NCI-H2107 treated with DMSO at 0.1 percent for 48 hours (cell line): ENCODE results near the gene YKT6.
"Not testable (repeated sequence)": the region's sequence is repeated elsewhere in the genome, so short reads cannot be mapped to it uniquely, and the experiment has no call there.

Source experiments
- DNase-seq: peaks from one replicate; lab custom pipeline; 2025; ENCODE audit not compliant: unreplicated experiment; lab: John Stamatoyannopoulos, UW

The YKT6 gene

DNA sequence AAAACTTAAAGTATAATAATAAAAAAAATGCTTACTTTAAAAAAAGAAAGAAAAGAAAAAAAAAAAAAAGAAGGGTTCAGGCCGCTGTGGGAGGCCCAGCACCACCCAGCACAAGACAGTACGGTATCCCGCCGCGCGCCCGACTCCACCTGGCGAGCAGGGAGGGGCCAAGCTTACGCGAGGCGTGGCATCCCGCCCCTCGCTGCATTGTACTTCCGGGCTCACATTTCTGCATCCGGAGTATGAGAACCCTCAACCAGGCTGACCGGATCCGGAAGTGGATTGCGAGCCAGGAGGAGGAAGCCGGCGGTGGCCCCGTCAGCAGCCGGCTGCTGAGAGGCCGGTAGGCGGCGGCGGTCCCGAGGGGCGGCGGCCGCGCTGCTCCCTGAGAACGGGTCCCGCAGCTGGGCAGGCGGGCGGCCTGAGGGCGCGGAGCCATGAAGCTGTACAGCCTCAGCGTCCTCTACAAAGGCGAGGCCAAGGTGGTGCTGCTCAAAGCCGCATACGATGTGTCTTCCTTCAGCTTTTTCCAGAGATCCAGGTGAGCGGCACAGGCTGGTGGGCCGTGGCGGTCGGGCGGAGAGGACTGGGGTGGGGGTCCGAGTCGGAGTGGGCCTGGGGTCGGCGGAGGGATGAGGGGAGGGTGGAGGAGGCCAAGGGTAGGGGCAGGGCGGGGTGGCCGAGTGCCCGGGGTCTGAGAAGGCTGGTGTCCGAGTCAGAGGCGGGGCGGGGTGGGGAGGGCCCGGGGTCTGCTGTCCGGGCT lies at the start of gene YKT6:
TSS of gene YKT6 (plus strand) at position 280 of the 763 bp plus-strand sequence. CDS start at position 438, 158 bp downstream.
- DNase-seq, result peak; percentile 95

DNA sequence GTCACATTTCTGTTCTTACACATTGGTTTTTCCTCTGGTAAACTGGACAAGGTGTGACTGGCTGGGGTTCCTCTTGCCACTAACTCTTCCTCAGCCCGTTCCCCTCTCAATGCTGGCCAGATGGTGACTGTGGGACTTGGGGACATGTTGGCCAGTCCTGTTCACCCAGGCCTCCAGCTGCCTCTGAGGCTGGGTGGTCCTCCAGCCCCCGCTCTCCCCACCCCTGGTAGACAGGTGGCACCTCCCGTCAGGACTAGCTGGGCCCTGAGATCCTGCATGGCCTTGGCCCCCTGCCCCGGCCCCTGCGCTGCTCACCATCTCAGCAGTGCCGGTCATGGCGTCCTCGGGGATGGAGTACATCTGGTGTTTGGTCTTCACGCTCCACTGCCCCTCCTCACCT lies 48.8 kb upstream of the YKT6 start:
- no peak for DNase-seq

DNA sequence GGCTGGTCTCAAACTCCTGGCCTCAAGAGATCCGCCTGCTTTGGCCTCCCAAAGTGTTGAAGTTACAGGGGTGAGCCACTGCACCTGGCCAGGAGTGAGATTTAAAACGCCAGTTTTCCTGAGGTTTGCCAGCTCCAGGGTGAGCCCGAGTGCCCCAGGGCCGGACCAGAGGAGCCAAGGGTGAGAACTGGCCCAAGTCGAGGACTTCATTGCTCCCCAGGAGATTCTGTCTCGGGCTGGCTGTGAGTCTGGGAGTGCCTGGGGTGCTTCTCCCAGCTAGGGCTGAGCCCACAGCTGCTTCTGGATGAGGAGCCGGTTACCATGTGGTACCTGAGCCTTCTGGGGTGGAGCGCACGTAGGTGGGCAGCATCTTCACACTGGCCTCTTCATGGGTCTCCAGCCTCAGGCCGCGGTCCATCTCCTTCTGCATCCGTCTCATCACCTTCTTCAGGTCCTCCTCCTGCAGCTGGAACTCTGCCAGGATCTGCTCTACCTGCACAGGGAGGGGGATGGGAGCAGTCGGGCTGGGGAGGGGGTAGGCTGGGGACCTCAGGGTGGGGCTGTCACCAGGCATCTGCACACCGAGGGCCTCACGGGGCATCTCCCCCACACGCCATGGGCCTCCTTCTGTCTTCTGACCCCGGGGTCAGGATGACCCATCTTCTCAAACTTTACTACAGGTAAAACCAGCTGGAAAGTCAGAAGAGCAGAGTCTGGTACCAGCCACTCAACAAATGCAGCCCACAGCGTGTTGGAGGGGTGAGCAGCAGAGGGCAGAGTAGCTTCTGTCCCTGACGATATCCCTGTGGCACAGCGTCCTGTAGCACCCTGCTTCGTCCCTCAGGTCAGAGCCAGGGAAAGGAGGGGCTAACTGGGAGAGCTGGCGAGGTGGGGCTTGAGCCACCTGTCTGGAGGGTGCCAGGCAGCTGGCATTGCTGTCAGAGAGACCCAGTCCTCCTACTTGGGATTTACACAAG lies 47.5 kb upstream of the YKT6 start:
- no peak for DNase-seq

DNA sequence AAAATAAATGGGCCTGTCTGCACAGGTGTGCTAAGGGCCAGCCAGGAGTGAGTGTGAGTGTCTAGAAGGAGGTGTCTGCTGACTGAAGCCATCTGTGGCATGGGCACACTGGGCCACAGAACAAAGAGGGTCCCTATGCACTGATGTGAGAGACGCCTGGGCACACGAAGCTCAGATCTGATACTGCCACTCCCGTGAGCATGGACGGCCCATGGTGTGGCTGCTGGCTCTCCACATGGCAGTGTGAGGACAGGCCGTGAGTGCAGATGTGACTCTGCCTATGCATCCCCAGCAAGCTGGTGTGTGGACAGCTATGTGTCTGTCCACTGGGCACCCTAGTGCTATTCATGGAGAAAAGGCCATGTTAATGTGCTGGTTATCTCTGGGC lies 46.8 kb upstream of the YKT6 start:
- no peak for DNase-seq

DNA sequence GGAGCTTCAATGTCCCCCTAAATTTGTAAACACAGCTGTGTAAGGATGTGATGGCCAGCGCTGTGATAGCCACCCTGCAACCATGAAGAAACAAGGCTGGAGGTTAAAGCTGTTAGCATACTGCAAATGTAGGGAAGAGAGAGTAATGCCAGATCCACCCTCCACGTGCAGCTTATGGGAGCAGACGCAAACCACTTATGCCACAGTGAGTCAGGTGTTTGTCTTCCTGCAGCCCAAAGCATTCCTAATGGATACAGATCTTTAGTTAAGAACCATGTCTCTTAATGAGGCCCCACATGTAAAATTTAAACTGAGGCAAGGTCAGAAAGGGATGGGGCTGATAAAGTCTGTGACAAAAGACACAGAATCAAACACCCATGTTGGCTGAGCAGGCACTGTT lies 46.1 kb upstream of the YKT6 start:
- DNase-seq, result no peak

DNA sequence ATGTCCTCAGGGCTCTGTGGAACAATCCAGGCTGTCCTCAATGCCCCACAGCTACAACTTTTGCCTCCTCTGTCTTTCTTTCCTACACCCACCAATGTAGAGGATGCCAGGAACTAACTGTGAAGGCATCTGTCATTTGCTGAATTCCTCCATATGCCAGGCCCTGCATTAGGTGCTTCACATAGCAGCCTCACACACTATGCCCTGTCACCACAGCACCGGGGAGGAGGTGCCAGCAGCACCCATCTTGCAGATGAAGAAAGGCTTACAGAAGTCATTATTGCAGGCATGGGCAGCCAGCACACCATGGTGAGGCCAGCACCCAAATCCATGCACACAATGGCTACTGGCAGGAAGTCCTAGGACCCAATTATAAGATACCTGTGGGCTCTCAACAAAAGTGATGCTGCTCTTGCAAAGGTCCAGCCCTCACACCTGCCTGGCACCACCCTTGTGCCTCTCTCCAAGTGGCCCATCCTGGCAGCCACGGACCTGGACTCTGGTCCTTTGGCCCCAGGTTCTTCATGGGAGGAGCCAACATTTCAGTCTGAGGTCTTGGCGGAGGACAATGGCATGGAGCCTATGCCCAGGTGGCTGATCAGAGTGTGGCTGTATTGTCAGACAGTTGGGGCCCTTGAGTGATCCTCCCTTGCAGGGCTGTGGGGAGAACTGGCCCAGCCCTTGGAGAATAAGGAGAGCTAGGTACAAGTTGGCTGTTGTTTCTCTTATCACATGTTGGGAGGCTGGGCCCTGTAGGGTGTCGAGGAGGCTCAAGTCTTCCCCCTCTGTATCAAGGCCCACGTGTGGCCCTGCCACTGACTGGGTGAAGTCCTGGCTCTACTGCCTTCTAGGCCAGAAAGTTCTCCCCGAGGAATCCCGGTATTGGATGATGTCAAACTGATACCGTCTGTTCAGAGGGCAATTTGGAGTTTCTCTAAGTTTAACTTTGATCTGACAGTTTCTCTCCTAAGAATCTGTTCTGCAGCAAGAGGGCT lies 45.3 kb upstream of the YKT6 start:
- DNase-seq, result no peak

DNA sequence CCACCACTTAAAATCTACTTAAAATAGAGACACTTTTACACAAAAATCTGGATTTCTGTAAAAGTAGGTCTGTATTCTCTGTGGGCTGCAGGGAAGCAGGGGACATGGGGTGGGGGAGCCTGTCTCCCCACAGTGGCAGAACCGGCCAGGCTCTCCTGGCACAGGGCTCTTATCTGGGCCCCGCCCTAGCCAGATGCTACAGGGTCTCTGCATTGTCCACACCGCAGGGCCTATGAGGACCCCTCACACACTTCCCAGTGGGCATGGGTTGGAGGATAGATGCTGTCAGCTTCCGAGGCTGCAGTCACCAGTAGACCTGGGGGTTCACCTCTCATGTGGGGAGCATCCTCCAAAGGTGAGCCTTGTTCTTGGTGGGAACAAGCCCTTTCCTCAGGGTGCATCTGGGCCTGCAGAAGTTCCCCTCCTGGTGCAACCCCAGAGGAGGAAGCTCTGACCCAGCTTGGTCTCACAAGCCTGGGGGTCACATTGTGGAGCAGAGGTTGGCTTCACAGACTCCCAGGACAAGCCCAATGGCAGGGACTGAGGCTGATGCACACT lies 44.2 kb upstream of the YKT6 start:
- no peak for DNase-seq

DNA sequence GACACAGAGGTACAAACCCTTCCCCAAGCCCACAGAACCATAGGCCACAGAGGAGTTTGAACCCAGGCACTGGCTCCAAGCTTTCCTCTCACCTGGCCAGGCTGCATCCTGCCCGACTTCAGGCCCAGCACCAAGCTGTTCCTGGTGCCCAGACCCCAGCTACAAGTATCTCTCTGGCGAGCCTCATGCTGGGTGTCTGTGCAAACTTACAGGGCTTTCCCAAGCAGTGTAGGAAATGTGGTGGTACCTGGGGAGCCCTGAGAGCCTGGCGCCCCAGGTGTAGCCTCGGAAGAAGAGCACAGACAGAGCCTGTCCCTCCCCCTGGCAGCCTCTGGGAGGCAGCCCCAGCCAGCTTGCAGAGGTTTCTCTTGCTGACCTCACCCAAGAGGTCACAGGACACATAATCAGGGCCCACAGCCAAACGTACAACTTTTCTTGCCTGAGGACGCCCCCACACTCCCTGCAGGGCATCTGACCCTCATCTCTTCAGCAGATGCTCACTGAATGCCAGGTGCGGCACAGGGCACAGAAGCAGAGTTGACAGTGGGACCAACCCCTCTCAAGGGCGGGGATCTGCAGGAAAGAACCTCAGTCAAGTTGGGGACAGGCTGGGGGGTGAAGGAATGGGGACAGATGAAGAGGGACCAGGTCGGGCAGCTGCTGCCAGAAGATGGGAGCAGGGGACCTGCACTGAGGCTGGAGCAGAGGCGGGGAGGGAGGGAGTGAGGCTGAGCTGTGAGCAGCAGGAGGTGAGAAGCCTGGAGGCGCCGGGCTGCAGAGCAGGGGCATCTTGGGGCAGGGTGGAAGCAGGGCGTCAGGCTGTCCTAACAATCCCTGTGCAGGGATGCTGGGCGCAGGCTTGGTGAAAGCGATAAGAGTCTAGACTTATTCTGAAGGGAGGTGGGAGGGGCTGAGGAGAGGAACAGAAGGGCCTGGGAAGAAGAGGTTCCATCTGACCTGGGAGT lies 43.4 kb upstream of the YKT6 start:
- no peak for DNase-seq

DNA sequence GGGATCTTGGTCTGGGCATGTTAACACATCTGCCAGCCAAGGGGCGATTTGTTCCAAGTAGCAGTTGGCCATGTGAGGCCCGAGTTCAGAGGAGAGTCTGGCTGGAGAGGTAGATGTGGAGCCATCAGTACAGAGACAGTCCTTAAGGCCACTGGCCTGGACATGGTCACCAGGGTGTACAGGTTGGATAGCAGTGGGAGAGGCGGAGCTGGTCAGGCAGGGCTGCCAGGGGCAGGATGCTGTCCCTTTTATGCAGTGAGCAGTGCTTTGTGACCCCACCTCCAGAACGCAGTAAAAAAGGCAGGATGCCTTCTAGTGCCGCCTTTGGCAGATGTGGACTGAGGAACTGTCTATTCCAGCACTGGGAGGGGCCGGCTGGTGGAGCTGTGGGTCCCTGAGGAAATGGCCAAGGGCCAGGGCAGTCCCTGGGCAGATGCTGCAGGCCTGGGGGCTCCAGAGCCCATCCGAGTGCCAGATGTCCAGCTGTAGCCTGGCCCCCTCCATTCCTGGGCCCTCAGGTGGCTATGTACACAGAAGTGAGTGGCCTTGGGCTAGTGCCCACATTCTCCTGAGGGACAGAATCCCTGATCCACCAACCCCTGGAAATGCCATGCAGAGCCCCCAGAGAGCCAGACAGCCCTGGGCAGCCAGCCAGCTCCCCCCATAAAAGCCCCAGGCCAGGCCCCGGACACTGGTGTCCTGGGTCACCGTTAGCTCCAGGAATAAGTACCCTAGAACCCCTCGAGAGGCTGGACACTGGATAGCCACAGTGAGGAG lies 42.5 kb upstream of the YKT6 start:
- DNase-seq, result no peak

DNA sequence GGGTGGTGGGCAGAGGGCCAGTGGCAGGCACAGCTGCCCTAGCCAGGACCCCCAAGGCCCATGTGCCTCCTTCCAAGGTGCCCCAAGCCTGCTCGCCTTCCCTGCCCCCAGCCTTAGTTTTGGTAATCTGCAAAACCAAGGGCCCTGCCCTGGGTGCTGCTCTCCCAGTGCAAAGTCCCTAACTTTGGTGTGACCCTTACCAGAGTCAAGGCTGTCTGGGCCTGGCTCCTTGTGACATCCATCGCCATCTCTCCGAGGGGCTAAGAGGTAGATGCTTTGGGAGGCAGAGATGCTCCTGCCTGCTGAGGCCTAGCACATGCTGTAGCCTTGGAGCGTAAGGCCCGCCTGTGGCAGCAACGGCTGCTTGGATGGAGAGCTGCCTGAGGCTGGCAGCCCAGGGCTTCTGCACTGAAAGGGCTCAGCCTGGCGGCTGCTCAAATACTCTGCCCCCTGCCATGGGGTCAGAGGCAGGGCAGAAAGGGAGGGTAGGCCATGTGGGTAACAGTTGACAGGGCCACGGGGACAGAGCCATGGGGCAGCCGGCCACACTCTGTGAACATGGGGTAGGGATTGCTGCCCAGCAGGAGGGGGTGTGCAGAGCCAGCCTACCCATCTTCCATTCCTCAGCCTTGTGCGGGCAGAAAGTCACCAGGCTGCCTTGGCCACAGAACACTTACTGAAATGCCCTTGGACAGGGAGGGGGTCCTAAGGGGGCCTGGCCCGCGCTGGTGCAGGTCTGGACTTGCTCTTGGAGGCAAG lies 41.7 kb upstream of the YKT6 start:
- DNase-seq, result no peak

DNA sequence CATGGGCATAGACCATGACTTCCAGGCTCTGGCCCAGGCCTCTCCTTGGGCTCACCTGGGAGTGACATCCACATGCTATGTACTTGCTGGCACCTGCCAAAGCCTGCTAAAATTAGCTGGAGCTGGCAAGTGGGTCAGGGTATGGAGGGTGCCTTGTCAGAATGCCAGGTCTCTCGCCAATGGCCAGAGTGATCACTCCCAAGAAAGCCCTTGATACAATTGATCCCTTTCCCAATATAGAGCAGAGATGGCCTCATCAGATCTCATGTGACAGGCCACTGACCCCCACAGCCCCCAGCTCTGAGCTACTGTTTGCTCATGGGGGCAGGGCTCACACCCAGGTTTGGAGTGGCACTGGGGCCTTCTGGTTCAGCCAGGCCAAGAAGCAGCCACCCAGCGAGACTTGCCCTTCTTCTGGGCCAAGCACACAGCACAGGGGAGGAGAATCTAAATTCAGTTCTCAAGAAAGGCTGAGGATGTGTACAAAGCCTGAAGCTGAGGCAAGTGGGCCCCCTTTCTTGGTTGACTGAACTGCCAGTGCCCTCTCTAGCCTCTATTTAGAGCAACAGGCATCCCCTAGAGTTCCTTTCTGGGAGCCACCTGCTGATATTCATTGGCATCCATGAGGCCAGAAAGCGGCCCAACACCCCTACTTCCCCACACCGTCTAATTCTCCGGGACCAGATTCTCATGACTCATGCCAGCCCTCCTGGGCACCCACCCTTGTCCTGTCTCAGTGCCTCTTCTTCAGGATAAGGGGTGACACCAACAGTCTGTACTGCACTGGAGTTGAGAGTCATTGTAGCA lies 40.8 kb upstream of the YKT6 start:
- DNase-seq, result no peak

DNA sequence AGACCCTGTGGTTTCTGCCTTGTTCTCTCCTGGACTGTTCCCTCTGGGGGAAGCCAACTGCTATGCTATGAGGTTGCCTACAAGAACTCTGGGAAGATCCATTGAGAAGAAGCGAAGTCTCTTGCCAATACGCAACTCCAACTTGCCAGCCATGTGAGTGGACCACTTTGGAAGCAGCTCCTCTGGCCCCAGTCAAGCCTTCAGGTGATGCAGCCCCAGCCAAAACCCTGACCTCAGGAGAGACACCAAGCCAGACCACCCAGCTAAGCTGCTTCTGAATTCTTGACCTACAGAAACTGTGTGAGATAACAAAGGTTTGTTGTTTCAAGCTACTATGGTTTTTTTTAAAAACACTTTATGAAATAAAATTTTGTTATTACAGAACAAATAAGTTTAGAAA lies 39.4 kb upstream of the YKT6 start:
- DNase-seq, result no peak

DNA sequence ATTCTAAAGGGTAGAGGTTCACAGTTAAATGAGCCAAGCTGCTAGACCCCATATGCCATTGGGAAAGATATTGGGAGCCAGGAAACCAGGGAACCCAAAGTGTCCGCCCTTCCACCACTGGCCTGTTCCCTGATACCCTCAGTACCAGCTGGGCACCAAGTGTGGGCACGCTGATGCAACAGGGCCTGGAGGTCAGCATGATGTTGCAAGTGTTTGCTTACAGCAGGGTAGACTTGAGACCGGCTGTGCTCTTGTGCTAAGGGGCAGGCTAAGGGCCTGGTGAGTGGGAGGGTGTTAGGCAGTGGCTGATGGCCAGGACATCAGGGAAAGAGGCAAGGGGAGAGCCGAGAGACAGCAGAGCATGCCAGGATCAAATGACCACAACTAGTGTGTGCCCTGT lies 38.6 kb upstream of the YKT6 start:
- DNase-seq, result no peak

DNA sequence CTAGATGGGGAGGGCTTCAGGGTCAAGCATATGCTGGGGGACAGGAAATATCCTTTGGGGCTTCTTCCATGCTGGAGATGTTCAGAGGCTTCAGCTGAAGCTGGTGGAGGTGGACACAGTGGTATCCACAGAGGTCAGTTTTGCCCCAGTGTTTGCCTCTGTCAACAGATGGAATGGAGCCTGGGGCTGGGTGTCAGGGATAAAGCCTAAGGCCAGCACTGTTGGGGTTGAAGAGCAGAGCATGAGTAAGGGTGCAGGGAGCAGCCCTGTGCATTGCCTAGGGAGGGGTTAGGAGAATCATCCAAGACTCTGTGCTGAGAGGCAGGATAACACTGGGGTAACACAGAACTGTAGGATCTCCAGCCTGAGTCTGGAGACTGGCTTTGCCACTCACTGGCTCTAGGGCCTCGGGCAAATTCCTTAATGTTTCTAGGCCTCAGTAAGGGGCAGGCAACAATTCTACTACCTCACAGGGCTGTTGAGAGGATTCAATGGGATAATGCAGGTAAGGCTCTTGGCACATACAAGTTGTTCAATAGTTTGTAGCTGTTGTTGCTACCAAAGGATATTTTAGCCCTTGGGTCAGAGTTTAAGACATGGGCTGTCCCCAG lies 37.9 kb upstream of the YKT6 start:
- DNase-seq, result no peak

DNA sequence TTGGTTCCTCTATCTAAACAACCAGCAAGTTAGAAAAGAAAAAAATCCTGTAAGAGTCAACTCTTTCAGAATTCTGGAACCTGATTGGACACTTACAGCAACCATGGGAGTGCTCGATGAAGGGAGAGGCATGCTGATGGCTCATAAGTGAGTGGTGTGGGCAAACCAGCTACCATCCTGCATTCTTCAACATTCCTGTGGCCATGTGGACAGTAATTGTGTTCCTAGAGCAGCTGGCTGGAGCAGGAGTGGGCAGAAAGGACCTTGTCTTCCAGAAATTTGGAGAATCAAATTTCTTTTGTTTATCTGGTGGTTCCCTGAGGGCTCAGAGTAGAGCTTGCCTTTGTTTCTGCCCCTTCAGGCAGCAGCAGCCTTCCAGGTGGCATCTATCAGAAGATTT lies 37.2 kb upstream of the YKT6 start:
- DNase-seq, result peak; percentile 88

DNA sequence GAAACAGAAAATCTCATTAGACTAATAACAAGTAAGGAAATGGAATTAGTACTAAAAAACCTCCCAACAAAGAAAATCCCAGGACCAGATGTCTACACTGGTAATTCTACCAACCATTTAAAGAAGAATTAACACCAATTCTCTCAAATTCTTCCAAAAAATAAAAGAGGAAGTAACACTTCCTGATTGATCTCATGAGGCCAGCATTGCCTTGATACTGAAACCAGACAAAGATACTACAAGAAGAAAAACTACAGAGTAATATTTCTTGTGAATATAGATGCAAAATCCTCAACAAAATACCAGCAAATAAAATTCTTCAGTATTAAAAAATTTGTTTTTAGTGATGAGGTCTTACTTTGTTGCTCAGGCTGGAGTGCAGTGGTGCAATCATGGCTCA lies 32.9 kb upstream of the YKT6 start:
- DNase-seq, result no peak

DNA sequence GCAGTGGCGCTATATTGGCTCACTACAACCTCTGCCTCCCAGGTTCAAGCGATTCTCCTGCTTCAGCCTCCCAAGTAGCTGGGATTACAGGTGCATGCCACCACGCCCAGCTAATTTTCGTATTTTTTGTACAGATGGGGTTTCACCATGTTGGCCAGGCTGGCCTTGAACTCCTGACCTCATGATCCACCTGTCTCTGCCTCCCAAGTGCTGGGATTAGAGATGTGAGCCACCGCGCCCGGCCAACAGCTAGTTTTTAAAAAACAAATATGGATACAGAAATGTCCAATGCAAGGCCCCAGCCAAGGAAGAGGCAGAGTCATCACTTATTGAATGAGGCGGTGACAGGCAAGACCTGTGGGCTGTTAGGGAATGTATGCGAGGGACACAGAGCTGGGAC lies 28.9 kb upstream of the YKT6 start:
- not testable (repeated sequence) for DNase-seq
